Measurements from ENCODE around the gene MIPEP.

Gene MIPEP

DNA sequence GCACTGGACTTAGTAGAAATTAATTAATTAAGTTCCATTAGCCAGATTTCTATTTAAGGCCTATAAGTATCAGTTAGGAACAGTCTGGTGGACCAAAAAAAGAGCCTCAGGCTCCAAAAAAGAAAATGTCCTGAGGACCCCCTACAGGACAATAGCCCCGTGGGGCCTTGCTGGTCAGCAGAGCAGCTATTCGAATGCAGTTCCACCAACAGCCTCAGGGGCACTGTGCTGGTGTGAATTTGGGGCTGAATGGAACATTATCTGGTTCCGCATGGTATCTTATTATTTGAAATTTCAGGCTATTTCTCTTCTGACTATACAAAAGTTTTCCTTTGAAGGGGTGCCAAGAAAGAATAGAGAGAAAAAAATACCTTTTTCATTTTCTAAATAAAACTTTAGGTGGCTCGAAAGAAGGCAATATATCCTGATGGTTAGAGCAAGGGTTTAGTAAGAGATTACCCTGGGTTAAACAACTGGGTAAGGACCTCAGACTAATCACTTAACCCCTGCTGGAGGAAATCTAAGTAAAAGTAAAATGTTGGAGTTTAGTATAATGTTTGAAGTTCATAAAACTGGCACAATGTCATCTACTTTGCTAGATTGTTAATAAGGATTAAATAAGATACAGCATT, 147.2 kb downstream of the MIPEP start:
- no peak for DNase-seq

DNA sequence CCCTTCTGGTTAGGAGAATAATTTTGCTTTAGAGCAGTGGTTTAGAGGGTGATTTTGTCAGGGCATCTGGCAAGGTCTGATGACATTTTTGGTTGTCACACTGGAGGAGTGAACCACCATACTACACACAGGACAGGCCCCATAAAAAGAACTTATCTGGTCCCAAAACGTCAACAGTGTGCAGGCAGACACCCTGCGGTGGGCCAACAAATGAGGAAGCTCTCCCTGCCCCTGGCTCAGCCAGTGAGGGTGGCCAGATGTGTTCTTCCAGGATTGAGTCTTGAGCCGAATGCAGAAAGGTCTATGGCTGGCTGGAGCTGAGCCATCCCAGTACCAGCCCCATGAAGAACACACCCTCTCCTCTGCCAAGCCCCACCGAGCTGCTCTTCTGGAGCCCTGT, 149.2 kb downstream of the MIPEP start:
- no peak for DNase-seq

DNA sequence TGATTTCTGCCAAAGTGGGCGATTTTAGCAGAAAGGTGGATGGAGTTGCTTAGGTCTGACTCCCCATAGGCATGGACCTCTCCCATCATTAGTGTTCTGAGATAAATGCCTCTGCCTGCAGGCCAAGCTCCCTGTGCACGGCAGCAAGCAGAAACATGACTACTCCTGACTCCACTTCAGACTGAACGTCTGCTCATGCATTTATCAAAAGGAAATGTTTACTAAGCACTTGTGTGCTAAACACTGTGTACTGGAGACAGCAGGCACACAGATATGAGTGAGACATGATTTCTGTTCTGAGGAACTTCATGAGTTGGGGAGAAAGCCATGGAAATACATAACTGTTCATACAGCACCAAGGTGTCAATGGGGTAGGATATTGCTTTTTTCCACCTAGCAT, 149.6 kb downstream of the MIPEP start:
- peak; percentile 59 for DNase-seq

DNA sequence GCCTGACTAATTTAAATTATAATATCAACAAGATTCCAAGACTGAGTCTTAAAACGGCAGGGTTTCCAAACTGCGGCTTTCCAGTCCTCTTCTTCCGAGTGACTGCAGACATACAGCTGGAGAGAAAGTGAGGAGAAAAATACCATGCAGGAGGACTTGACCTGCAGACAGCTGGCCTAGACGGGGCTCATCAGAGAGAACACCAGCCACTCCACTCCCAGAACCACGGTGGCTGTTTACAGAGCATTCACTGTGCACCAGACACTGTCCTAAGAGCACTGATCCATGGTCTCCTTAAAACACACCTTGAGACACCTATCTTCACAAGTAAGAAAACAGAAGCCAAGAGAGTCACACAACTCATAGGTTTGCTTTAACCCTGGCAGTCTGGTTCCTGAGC, 152.7 kb downstream of the MIPEP start:
- no peak for DNase-seq

DNA sequence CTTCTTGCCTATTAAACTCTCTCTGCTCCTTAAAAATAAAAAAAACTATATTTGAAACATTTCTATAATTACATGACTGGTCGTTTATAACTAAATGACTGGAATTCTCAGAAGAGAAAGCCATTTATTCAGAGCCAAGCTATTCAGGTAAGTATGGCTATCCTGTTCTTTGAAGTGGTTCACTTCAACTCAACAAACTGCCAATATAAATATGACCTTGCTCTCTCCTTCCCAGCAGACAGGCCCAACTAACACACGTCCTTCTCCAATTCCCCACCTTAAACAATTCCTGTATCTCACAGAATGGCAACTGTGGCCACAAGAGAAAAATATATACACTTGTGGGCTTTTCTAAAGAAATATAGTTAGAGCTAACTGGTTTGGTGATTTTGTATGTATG, 153.9 kb downstream of the MIPEP start:
- peak; percentile 30 for DNase-seq

DNA sequence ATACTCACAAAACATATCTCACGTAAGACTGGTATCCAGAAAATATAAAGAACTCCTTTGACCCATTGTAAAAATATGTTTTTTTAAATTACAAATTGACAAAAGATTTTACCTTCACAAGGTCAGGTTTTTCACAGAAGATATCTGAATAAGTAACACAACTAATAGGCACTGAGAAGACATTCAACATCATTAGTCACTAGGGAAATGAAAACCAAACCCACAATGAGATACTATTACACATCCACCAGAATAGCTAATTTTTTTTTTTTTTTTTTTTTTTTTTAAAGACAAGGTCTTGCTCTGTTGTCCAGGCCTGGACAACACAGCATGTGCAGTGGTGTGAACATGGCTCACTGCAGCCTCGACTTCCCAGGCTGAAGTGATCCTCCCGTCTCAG, 157.5 kb downstream of the MIPEP start:
- DNase-seq = no peak

DNA sequence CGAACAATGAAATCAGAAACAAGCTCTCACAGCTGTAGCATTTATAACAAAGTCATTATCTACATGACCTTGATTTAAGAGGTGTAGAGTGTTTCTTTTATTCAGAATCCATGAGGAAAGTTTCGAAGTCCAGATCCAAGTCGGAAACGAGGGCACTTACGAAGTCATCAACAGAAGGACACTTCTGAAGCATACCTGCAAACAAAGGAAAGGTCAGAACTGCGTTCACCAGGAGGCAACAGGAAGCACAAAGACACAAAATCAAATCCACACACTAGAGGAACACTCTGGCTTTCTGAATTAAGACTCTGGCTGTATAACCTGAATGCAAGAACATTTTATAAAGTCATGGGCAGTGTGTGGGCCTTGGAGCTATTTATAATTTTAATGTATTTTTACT, 158.9 kb downstream of the MIPEP start:
- DNase-seq = no peak

DNA sequence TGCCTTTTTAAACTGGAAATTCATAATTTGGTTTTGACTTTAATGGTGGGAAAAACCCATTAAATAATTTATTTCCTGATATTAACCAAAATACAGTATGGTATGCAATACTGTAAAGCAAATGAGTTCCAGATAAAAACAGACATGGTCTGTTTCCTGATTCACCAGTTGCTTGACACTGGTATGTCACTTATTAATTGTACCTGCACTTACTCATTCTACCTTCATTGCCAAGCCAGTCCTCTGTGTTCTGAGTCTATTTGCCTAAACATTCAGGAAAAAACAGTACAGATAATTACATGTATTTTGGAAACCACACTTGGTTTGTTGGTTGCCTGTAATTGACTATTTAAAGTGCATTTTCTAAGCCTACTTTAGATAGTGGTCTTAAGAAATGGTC, 159.7 kb downstream of the MIPEP start:
- no peak for DNase-seq

DNA sequence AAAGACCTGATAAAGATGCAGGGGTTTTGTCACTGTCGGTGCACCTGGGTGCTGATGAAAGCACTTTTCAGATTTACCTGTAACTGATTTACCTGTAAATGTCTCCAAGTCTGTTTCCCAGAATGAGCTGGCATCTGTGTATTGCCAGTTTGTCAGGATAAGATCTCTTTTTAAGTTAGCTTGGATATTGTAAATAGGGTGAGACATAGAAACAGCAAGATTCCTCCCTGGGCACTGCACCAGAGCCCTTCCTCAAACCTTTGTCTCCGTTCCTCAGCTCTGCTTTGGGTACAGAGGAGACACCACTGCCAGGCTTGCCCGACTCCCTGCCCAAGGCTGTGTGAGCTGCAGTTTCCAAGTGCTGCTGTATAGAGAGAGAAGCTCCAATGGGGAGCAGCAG, 160.4 kb downstream of the MIPEP start:
- no peak for DNase-seq

DNA sequence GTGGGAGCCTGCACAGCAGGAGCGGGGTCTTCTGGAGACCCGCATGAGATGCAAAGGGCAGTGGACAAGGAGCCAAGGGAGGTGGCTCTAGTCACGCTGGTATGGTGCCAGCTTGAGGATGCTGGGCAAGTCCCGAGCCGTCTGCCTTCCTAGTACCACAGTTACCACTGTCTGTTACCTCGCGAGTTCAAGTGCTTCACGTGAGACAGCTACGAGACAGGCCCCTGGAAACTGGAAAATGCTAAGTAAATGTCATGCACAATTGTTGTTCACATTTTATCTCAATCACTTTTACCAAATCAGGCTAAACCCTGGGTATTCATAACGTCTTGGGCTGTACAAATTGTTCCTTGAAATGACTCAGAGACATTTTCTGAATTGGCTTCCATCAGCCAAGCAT, 163.3 kb downstream of the MIPEP start:
- DNase-seq = no peak

DNA sequence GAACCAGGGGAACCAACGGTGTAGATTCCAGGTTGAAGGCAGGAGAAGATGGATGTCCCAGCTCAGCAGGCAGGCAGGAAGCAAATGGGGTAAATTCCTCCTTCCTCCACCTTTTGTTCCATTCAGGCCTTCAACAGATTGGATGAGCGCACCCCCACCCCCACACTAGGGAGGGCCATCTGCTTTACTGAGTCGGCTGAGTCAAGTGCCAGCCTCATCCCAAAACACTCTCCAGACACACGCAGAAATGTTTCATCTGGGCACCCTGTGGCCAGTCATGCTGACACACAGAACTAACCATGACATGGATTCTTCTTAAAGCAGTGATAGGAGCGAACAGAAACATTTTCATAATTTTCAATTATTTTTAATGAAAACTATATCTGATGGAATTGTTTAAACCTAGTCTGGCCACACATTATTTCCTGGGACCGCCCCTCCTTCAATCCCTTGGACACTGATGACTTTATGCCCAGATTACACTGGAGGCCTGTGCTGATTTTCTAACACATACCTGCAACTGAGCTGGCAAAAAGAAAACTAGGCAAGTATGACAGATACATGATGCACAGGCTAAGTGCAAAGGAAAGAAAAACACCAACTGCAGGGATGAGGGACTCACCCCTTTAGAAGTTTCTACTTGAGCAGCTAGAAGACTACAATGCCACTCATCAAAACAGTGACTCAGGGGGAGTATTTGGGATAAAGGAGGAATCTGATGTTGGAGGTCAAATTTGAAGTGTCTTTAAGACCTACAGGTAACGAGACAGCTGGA, 164.8 kb downstream of the MIPEP start:
- DNase-seq = no peak

DNA sequence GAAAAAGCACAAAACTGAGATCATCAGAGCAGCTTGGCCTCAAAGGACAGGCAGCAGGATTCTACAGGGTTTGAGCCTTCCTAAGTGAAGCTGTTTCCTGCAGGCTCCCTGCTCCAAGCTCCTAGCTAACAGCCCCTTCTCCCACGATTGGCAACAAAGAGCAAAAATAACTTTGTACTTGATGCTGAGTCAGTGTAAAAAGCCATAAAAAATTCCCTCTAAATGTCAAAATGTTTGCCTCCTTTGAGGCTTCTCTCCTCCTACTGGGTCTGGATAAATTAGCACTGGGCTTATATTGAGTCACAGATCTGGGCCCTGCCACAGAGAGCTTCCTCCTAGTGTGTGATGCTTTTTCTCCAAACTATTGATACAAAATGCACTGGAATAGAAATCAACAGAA, 165.7 kb downstream of the MIPEP start:
- DNase-seq = no peak

DNA sequence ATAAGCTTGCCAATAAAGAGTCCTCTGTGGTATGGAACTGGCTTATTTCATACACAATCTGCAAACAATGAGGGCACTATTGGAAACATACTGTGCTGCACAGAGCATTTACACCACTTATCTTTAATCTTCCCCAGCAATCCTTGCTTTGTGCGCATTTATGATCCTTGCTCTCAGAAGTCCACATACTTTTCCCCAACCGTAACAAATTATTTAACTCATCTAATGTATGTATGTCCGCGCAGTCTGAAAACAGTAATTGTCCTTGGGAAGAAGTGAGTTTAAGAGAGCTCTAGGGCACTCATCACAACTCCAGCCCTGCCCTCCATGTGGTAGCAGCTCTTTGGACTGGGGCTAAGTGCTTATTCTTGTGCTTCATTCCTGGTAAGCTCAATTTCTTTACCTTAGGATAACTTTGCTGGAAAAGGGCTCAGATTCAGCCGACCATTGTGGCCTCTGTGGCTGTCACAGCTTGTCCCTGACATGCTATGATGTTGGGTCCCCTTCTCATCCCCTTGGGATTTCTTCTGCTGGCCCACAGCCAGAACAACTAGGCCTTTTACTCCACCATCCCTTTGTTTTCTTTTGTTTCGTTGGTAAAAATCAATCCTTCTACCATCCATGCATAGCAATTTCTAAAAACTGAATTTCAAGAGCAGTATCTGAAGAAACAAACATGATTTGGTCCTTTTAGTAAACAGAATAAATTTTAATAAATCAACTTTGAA, 166.3 kb downstream of the MIPEP start:
- DNase-seq = no peak

DNA sequence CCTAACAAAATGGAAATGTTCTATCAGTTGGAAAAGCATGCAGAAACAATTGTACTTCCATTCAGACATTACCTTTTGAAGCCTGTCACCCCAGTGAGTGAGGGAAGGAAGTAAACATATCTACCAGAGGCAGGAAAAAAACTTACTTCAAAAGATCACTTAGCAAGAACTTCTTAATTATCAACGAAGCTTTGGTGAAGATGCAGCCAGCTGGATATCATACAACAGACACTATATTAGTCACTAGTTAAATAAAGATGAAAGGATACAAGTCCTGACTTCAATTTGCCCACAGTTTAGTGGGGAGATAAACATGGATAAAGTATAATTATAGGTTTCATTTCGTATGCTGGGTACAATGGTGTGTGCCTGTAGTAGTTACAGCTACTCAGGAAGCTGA, 170.2 kb downstream of the MIPEP start:
- no peak for DNase-seq

DNA sequence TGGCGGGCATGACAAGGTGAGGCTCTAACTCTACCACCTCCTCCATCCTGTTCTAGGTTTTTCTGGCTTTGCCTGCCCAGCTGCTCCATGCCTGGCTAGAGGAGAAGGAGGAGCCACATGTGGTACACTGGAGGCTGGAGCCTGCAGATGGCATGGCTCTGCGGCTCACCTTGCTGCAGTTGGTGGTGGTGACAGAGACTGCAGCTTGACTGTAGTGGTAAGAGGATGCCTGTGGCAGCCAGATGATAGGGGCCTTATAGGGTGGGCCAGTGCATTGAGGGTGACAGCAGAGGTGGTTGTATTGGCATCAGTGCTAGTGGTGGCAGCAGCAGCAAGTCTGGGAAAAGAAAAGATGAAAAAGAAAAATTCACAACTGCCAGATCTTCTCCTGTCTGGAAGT, 172.8 kb downstream of the MIPEP start:
- no peak for DNase-seq

DNA sequence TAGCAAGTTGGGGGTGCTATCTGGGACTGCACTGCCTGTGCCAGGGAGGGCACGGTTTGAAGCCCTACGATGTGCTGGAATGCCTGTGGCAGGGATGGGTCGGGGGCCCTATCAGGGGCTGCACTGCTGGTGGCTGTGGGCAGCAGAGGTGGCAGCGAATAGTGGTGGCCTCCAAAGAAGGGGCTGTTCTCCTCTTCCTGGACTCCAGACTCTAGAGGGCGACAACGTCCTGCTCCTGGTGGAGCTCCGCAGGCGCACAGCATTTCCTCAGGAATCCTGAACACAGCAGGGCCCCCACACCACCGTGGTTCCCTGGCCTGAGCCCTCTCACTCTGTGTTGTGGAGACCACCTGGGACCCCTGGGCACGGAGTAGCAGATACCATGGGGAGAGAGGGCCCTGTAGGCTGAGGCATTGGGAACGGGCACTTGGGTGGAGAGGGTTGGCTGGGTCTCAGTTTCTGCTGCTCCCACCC, 173.4 kb downstream of the MIPEP start:
- no peak for DNase-seq

DNA sequence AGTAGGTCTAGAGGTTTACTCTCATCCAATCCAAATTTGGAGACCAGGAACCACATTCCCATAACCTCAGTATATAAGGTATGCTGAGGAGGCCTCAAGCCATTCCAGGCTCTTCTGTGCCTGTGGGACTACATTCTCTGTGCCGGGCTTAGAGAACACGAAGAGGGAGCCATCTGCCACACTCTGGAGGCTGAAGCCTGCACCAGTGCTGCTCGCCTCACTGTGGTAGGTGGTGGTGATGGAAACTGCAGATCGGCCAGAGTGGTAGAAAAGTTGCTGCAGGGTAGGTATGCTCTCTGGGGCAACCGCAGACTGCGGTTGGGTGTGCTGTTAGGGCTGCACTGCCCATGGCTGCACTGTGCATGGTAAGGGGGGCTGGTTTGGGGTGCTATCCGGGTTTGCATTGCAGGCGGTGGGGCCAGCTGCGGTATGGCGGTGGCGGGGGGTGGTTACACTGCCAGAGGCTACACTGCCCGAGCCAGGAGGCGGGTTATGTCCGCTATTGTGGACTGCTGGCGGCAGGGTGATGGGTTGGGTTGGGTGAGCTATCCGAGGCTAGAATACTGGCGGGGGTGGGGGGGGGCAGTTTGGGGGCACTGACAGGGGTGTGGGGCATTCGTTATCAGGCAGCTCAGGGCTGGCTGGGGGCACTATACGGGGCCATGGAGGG, 174.0 kb downstream of the MIPEP start:
- DNase-seq = no peak

DNA sequence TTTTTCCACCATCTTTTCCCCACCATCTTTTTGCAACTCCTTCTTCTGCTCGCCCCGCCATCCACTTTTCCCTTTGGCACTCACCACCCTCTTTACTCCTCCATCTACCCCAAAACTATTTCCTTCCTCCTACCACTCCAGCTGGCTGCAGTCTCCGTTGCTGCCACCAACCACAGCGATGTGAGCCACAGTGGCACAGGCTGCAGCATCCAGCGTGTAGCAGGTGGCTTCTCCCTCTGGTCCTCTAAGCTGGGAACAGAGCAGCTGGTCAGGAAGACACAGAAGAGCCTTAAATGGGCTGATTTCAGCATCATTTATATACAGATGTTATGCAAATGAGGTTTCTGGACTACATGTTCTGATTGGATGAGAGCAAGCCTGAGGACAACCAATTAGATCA, 174.5 kb downstream of the MIPEP start:
- DNase-seq = no peak

DNA sequence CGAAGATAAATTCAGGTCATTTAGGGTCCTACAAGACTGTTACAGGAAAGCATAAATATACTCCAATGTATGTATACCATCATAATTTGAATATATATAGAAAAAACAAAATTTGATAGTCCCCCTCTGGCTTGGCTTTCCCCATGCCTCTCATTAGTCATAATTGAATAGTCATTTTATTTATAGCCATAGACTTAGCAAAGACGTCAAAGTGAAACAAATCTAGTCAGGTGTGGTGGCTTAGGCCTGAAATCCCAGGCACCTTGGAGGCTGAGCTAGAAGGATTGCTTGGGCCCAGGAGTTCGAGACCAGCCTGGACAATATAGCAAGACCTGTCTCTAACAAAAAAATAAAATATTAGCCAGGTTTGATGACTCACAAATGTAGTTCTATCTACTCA, 177.8 kb downstream of the MIPEP start:
- DNase-seq = no peak

DNA sequence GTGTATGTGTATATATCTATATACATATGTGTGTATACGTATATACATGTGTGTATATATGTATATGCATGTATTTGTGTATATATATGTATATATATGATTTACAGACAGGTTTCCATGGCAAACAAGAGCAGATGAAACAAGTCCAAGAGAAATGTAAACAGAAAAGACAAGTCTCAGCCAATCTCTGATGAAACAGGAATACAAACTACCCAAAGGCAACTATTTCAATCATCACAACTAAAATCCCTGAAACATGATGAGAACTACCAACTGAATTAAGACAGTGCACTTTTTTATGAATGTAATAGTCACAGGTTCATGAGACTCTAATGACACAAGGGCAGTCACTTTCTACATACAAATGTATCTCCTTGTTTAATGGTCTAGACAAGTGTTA, 178.8 kb downstream of the MIPEP start:
- no peak for DNase-seq

DNA sequence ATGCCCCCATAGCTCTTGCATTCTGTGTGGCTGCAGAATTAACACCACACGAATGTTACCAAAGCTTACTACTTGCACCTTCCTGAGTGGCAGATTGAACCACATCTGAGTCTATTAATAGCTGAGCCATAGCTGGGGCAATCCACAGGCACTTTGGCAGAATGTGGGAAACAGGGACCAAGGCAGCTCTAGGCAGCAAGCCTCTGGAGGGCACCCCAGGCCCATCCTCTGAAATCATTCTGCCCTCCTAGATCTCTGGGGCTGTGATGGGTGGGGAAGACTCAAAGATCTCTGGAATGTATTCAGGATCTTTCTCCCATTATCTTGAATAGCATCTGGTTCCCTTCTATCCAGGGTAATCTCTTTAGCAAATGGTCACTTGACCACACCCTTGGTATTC, 179.7 kb downstream of the MIPEP start:
- no peak for DNase-seq

DNA sequence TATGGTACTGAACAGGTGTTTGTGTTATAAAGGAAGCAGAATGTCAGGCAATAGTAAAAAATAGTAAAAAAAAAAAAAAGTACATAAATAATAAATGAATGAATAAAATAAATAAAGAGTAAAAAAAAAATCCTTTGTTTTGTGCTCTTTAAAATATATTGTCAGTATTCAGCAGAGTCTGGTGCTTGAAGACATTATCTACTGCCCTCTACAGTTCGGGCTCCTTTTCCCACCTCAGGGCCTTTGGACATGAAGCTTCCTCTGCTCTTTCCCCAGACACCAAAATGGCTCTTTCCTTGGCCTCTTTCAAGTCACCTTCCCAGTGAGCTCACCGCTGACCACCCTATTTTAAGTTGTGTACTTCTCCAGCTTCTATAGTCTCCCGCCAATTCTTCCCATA, 181.5 kb downstream of the MIPEP start:
- no peak for DNase-seq

DNA sequence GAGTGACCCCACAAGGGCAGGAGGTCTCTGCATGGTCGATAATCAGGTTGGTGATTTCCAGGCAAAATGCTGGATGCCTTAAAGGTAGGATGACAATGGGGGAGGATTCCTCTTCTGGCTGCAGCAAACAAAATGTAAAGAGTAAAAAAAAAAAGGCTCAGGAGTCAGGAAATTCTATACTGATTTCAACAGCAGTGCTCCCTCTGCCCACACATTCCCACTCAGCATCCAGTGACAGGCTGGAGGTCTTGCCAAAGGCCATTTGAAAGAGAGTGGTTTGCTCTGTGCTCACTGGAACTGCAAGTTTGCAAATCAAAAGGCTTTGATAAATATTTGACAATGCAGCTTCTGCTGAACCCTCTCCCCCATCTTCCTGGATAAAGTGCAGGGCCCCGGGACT, 183.6 kb downstream of the MIPEP start:
- DNase-seq = no peak
